Measurements from ENCODE around the gene CYP2F1.
"Not testable (repeated sequence)": the region's sequence is repeated elsewhere in the genome, so short reads cannot be mapped to it uniquely, and the experiment has no call there.

Gene CYP2F1

GRCh38 chr19:41123716-41124294 lies 9.6 kb downstream of the CYP2F1 start:
- Histone ChIP-seq H3K4me3 (no peak overlapping the region), H3K27ac (no peak overlapping the region)

- not testable (repeated sequence) for H3K27ac ChIP-seq, H3K4me3 ChIP-seq
Observed at GRCh38 chr19:41126765-41127203, 12.6 kb downstream of the CYP2F1 start.

GRCh38 chr19:41127362-41127761 lies 13.1 kb downstream of the CYP2F1 start:
- peak overlapping the region in 2 of 21 experiments; percentile 33 to 54 for H3K27ac ChIP-seq
- H3K4me3 ChIP-seq = not testable (repeated sequence)

- Histone ChIP-seq H3K4me3 (peak overlapping the region in 2 of 7 experiments; percentile 0 to 8), H3K27ac (peak overlapping the region in 4 of 21 experiments; percentile 25 to 54 (median 34))
Observed at GRCh38 chr19:41127801-41128300, 13.6 kb downstream of the CYP2F1 start.

GRCh38 chr19:41128692-41129091 lies 14.5 kb downstream of the CYP2F1 start:
- Histone ChIP-seq H3K4me3 (no peak overlapping the region), H3K27ac (no peak overlapping the region)

- Histone ChIP-seq H3K27ac (no peak overlapping the region), H3K4me3 (no peak overlapping the region)
Observed at GRCh38 chr19:41131186-41131585, 17.0 kb downstream of the CYP2F1 start.

- Histone ChIP-seq H3K4me3 (no peak overlapping the region), H3K27ac (no peak overlapping the region)
Observed at GRCh38 chr19:41133260-41133659, 19.0 kb downstream of the CYP2F1 start.

GRCh38 chr19:41134616-41135015 lies 20.4 kb downstream of the CYP2F1 start:
- Histone ChIP-seq H3K27ac (no peak overlapping the region), H3K4me3 (peak overlapping the region in 2 of 7 experiments; percentile 4 to 53)

GRCh38 chr19:41135390-41136384 lies 21.5 kb downstream of the CYP2F1 start:
- peak overlapping the region; percentile 25 to 53 (median 40) for H3K4me3 ChIP-seq
- H3K27ac ChIP-seq = peak overlapping the region in 13 of 21 experiments; percentile 16 to 76 (median 42)

GRCh38 chr19:41136636-41137455 lies 22.6 kb downstream of the CYP2F1 start:
- H3K4me3 ChIP-seq = no peak overlapping the region
- peak overlapping the region in 1 of 21 experiments; percentile 72 for H3K27ac ChIP-seq

- Histone ChIP-seq H3K4me3 (no peak overlapping the region), H3K27ac (no peak overlapping the region)
Observed at GRCh38 chr19:41144403-41144802, 30.2 kb downstream of the CYP2F1 start.

GRCh38 chr19:41149831-41150230 lies 35.6 kb downstream of the CYP2F1 start:
- no peak overlapping the region for H3K4me3 ChIP-seq
- H3K27ac ChIP-seq = no peak overlapping the region

- H3K27ac ChIP-seq, H3K4me3 ChIP-seq: not testable (repeated sequence)
Observed at GRCh38 chr19:41150986-41151385, 36.8 kb downstream of the CYP2F1 start.

- Histone ChIP-seq H3K27ac (no peak overlapping the region), H3K4me3 (no peak overlapping the region)
Observed at GRCh38 chr19:41154060-41154459, 39.8 kb downstream of the CYP2F1 start.

GRCh38 chr19:41156207-41156606 lies 42.0 kb downstream of the CYP2F1 start:
- H3K4me3 ChIP-seq = no peak overlapping the region
- no peak overlapping the region for H3K27ac ChIP-seq

GRCh38 chr19:41159881-41160280 lies 45.6 kb downstream of the CYP2F1 start:
- no peak overlapping the region for H3K4me3 ChIP-seq
- no peak overlapping the region for H3K27ac ChIP-seq

- Histone ChIP-seq H3K27ac (no peak overlapping the region), H3K4me3 (no peak overlapping the region)
Observed at GRCh38 chr19:41161903-41162302, 47.7 kb downstream of the CYP2F1 start.

- Histone ChIP-seq H3K4me3 (no peak overlapping the region), H3K27ac (no peak overlapping the region)
Observed at GRCh38 chr19:41166944-41167804, 52.9 kb downstream of the CYP2F1 start.
